H9 (cell line): Measurements from ENCODE around the gene MED13L. TPM values are rescaled to one million over a fixed set of nuclear protein-coding genes. Genes with fewer than 3 reads are reported as not detected.

Experiments
- DNase-seq: peaks from one replicate; pipeline ENCODE4 v3.0.0-alpha.2; 2017
- H2AFZ ChIP-seq: one replicate; pipeline ENCODE4 v1.6.1; 2013; ENCODE audit warnings: mild to moderate bottlenecking, low read length, control low read depth, moderate library complexity
- H2AK5ac ChIP-seq: 2 replicates; pipeline ENCODE4 v1.6.1; 2013; ENCODE audit warnings: low read length, control low read depth, mixed read lengths; ENCODE audit not compliant: insufficient read length
- H2BK120ac ChIP-seq: one replicate; pipeline ENCODE4 v1.6.1; 2013; ENCODE audit warnings: low read depth, mild to moderate bottlenecking, low read length, control low read depth, inconsistent platforms; ENCODE audit not compliant: poor library complexity, severe bottlenecking
- H2BK12ac ChIP-seq: 2 replicates; pipeline ENCODE4 v1.6.1; 2013; ENCODE audit warnings: low read length, control low read depth, mixed read lengths, low read depth; ENCODE audit not compliant: insufficient read length
- H2BK15ac ChIP-seq: 2 replicates; pipeline ENCODE4 v1.6.1; 2013; ENCODE audit warnings: low read depth, low read length, control low read depth
- H2BK20ac ChIP-seq: one replicate; pipeline ENCODE4 v1.6.1; 2013; ENCODE audit warnings: low read depth, mild to moderate bottlenecking, low read length, control low read depth, inconsistent platforms; ENCODE audit not compliant: poor library complexity, severe bottlenecking
- H2BK5ac ChIP-seq: 2 replicates; pipeline ENCODE4 v1.6.1; 2013; ENCODE audit warnings: low read length, control low read depth, mixed read lengths; ENCODE audit not compliant: insufficient read length
- H3K14ac ChIP-seq: 2 replicates; pipeline ENCODE4 v1.6.1; 2013; ENCODE audit warnings: low read length, control low read depth; ENCODE audit not compliant: insufficient read depth
- H3K18ac ChIP-seq: 2 replicates; pipeline ENCODE4 v1.6.1; 2013; ENCODE audit warnings: low read depth, mild to moderate bottlenecking, mixed read lengths, low read length, control low read depth; ENCODE audit not compliant: insufficient read length
- H3K23ac ChIP-seq: 2 replicates; pipeline ENCODE4 v1.6.1; 2013; ENCODE audit warnings: low read length, control low read depth, mixed read lengths, low read depth; ENCODE audit not compliant: insufficient read length
- H3K23me2 ChIP-seq: 2 replicates; pipeline ENCODE4 v1.6.1; 2013; ENCODE audit warnings: low read depth, mild to moderate bottlenecking, mixed read lengths, low read length, control low read depth; ENCODE audit not compliant: insufficient read length, poor library complexity, severe bottlenecking
- H3K27ac ChIP-seq: 2 replicates; pipeline ENCODE4 v1.5.1; 2013; ENCODE audit warnings: low read length, control low read depth, mixed read lengths, low read depth; ENCODE audit not compliant: insufficient read length
- H3K27me3 ChIP-seq: 2 replicates; pipeline ENCODE4 v1.6.1; 2013; ENCODE audit warnings: low read length, control low read depth, inconsistent platforms; ENCODE audit not compliant: insufficient read depth
- H3K4ac ChIP-seq: 2 replicates; pipeline ENCODE4 v1.6.1; 2013; ENCODE audit warnings: low read depth, mild to moderate bottlenecking, control low read depth, inconsistent platforms, low read length, moderate library complexity
- H3K4me1 ChIP-seq: 2 replicates; pipeline ENCODE4 v1.6.1; 2013; ENCODE audit warnings: low read length, control low read depth, inconsistent platforms; ENCODE audit not compliant: insufficient read depth
- H3K4me2 ChIP-seq: 2 replicates; pipeline ENCODE4 v1.6.1; 2013; ENCODE audit warnings: low read length, control low read depth, mixed read lengths; ENCODE audit not compliant: insufficient read length, insufficient read depth
- H3K56ac ChIP-seq: 2 replicates; pipeline ENCODE4 v1.6.1; 2013; ENCODE audit warnings: low read depth, mild to moderate bottlenecking, mixed read lengths, low read length, control low read depth; ENCODE audit not compliant: insufficient read length
- H3K79me1 ChIP-seq: 2 replicates; pipeline ENCODE4 v1.6.1; 2013; ENCODE audit warnings: low read depth, mild to moderate bottlenecking, moderate library complexity, low read length, control low read depth, inconsistent platforms; ENCODE audit not compliant: insufficient read depth, poor library complexity, severe bottlenecking
- H3K79me2 ChIP-seq: 2 replicates; pipeline ENCODE4 v1.6.1; 2013; ENCODE audit warnings: low read length, control low read depth, inconsistent platforms; ENCODE audit not compliant: insufficient read depth
- H3K9ac ChIP-seq: 2 replicates; pipeline ENCODE4 v1.6.1; 2013; ENCODE audit warnings: low read length, control low read depth, mixed read lengths; ENCODE audit not compliant: insufficient read length; ENCODE audit errors: extremely low read depth
- H3K9me3 ChIP-seq: one replicate; pipeline ENCODE4 v1.6.1; 2013; ENCODE audit warnings: low read depth, low read length, inconsistent platforms; ENCODE audit not compliant: control insufficient read depth
- H3T11ph ChIP-seq: one replicate; pipeline ENCODE4 v1.6.1; 2013; ENCODE audit warnings: mild to moderate bottlenecking, low read length, control low read depth, inconsistent platforms
- H4K20me1 ChIP-seq: one replicate; pipeline ENCODE4 v1.6.1; 2013; ENCODE audit not compliant: control insufficient read depth, insufficient read length, insufficient read depth
- H4K5ac ChIP-seq: 2 replicates; pipeline ENCODE4 v1.6.1; 2013; ENCODE audit warnings: low read depth, mild to moderate bottlenecking, mixed read lengths, low read length, control low read depth; ENCODE audit not compliant: insufficient read length
- H4K8ac ChIP-seq: replicated peaks from 2 replicates; pipeline ENCODE4 v1.6.1; 2013; ENCODE audit warnings: low read length, control low read depth, mixed read lengths, low read depth; ENCODE audit not compliant: insufficient read length
- H4K91ac ChIP-seq: 2 replicates; pipeline ENCODE4 v1.6.1; 2013; ENCODE audit warnings: low read depth, mild to moderate bottlenecking, moderate library complexity, mixed read lengths, low read length, control low read depth; ENCODE audit not compliant: insufficient read length
- H3K27ac Mint-ChIP-seq, 3 experiments: 2 replicates in 2 of 3; 3 replicates in 1 of 3; pipeline ENCODE4 v1.8.0; 2020 to 2021; ENCODE audit warnings: mixed read lengths in 3 of 3, mild to moderate bottlenecking in 1 of 3, moderate library complexity in 1 of 3
- H3K27me3 Mint-ChIP-seq: 2 replicates; pipeline ENCODE4 v1.8.0; 2021; ENCODE audit warnings: low read depth, mild to moderate bottlenecking, moderate library complexity, mixed read lengths
- H3K36me3 Mint-ChIP-seq, 3 experiments: 2 replicates in 2 of 3; 3 replicates in 1 of 3; pipeline ENCODE4 v1.8.0; 2020 to 2021; ENCODE audit warnings: low read depth in 3 of 3, mixed read lengths in 3 of 3; ENCODE audit not compliant: insufficient read depth in 1 of 3
- H3K4me1 Mint-ChIP-seq, 2 experiments: 2 replicates each; pipeline ENCODE4 v1.8.0; 2020; ENCODE audit warnings: mixed read lengths in 2 of 2
- H3K4me3 Mint-ChIP-seq, 2 experiments: 2 replicates in 1 of 2; 3 replicates in 1 of 2; pipeline ENCODE4 v1.8.0; 2020 to 2021; ENCODE audit warnings: mild to moderate bottlenecking in 2 of 2, mixed read lengths in 2 of 2, moderate library complexity in 1 of 2
- H3K9me3 Mint-ChIP-seq, 2 experiments: 2 replicates in 1 of 2; 3 replicates in 1 of 2; pipeline ENCODE4 v1.8.0; 2020; ENCODE audit warnings: mild to moderate bottlenecking in 2 of 2, mixed read lengths in 2 of 2, moderate library complexity in 1 of 2
- WGBS: extraction: QIAGEN DNeasy Blood & Tissue Kit; methylation state at CpG from one replicate; pipeline ENCODE4 v1.1.7; 2013; ENCODE audit warnings: missing lambda C conversion rate, low lambda C conversion rate, mixed read lengths; ENCODE audit not compliant: insufficient read length; ENCODE audit errors: extremely low coverage; 5-methylcytosine and 5-hydroxymethylcytosine counted together
- total RNA-seq: library from RNA; stranded (reverse); gene quantifications from 2 replicates; pipeline ENCODE4 v1.2.1, GENCODE V29; 2021
- TF ChIP-seq, protein P1 (sequence below): fragments of 200-600 bp; sonication (generic); conservative IDR thresholded peaks from 3 replicates; pipeline ENCODE4 v1.8.0; 2021; ENCODE audit warnings: antibody characterized with exemption, mild to moderate bottlenecking

Gene MED13L
- total RNA-seq, 1 experiment from 2014 or later: 52.4 TPM

DNA sequence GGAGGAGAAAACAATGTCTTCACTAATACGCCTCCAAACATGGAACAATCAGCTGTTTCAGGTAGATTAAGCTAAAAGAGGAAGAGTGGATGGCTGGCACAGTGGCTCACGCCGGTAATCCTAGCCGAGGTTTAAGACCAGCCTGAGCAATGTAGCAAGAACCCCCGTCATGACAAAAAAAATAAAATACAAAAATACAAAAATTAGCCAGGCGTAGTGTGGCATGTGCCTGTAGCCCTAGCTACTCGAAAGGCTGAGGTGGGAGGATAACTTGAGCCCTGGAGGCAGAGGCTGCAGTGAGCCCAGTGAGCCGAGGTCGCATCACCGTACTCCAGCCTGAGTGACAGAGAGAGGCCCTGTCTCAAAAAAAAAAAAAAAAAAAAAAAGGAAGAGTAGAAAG, 1.2 kb upstream of the MED13L start:
- Mint-ChIP-seq H3K4me1 (peaks cover 55 to 57% of the 10 kb centered on the region in 2 experiments), H3K27me3 (peaks cover 1% of the 10 kb centered on the region; the same call in 1 of the 2 replicates), H3K4me3 (peak overlapping the region; percentile 81 to 92), H3K27ac (peak overlapping the region in 1 of 3 experiments; percentile 23; a peak in 2 of 7 replicates), H3K36me3 (no peaks in the 10 kb centered on the region), H3K9me3 (no peaks in the 10 kb centered on the region; a peak in 3 of 5 replicates)
- Histone ChIP-seq H3K23me2 (peaks cover 13% of the 10 kb centered on the region), H4K5ac (no peak overlapping the region), H3K4ac (no peak overlapping the region), H4K20me1 (no peaks in the 10 kb centered on the region), H3K27me3 (no peaks in the 10 kb centered on the region), H2BK5ac (no peak overlapping the region), H2BK15ac (no peak overlapping the region), H3T11ph (no peak overlapping the region), H3K14ac (no peak overlapping the region), H3K18ac (no peak overlapping the region), H4K91ac (no peak overlapping the region), H3K56ac (no peak overlapping the region), H3K79me1 (no peaks in the 10 kb centered on the region), H3K23ac (no peak overlapping the region), H2BK12ac (no peak overlapping the region), H3K4me1 (peaks cover 2% of the 10 kb centered on the region; the same call in 1 of the 2 replicates), H2AK5ac (no peak overlapping the region), H3K4me2 (peak overlapping the region; percentile 51), H3K9ac (no peak overlapping the region), H2BK120ac (no peak overlapping the region), H2AFZ (no peak overlapping the region), H2BK20ac (no peak overlapping the region), H3K27ac (no peak overlapping the region), H3K9me3 (no peaks in the 10 kb centered on the region), H4K8ac (no peak overlapping the region), H3K79me2 (peaks cover 8% of the 10 kb centered on the region; the same call in 1 of the 2 replicates)
- TF ChIP-seq, protein P1, sequence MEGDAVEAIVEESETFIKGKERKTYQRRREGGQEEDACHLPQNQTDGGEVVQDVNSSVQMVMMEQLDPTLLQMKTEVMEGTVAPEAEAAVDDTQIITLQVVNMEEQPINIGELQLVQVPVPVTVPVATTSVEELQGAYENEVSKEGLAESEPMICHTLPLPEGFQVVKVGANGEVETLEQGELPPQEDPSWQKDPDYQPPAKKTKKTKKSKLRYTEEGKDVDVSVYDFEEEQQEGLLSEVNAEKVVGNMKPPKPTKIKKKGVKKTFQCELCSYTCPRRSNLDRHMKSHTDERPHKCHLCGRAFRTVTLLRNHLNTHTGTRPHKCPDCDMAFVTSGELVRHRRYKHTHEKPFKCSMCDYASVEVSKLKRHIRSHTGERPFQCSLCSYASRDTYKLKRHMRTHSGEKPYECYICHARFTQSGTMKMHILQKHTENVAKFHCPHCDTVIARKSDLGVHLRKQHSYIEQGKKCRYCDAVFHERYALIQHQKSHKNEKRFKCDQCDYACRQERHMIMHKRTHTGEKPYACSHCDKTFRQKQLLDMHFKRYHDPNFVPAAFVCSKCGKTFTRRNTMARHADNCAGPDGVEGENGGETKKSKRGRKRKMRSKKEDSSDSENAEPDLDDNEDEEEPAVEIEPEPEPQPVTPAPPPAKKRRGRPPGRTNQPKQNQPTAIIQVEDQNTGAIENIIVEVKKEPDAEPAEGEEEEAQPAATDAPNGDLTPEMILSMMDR: no peak
- WGBS: no CpG with 5 or more reads among the region's 10 CpGs
- no peak for DNase-seq
